Cardiac atrium fibroblast (primary cell): ENCODE results near the gene OR5I1. TPM values are rescaled to one million over a fixed set of nuclear protein-coding genes. Genes with fewer than 3 reads are reported as not detected.

ENCODE experiments used
- total RNA-seq: library from RNA; depleted of rRNA; stranded (reverse); fragments of >200 nt; gene quantifications from 2 replicates; pipeline ENCODE4 v1.2.3, GENCODE V29; 2015

Gene OR5I1
- total RNA-seq: not detected in 2 replicates

GRCh38 chr11:55936300-55936699 is at the start of gene OR5I1:
Gene OR5I1, minus strand, starts transcription at chr11:55936400. Its CDS starts 0 bp downstream, at chr11:55936400.

DNA sequence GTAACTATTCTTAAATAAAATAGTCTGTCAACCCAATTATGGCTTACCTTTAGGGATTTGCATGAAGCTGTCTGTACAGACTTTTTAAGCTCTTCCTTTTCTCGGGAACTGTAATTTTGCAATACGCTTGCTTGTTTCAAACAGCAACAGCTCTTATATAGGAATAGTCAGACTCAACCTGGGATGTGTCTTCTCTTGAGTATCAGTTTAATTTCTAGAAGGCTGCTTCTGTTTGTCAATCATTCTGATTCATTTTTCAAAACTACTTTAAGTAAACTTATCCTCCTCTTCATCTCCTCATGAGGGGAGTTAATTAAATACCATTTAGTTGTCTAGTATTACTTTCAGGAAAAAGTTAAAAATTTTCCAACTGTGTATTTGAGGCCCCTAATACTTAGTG is 33.6 kb upstream of the OR5I1 start, which contains the start of gene OR10AG1:
Gene OR10AG1 (minus strand): TSS at position 101 of the 400 bp plus-strand sequence. CDS start 38 bp downstream, at position 63.

DNA sequence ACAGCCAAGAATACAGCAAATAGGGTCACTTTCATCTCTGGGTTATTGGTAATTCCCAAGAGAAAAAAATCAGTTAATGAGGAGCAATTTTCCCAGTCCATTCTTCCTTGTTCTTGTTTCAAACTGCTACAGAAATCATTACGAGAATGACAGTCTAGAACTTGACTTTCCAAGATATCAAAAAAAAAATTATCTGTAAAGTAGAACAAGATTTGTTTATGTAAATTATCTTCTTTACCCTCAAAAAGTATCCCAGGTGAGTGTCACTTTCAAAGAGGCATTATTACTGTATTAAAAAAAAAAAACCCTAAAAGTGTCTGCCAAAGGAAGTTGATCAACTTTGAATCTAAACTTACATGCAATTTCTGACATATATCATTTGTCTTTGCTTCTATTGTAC is 21.7 kb downstream of the OR5I1 start, which contains the start of gene OR5W2:
Gene OR5W2 (minus strand): TSS at position 101 of the 400 bp plus-strand sequence. CDS start 0 bp downstream, at position 101.

Other genes with a start within 250 kb of the OR5I1 start
- gene OR5D13, start 163.0 kb downstream of the OR5I1 start, total RNA-seq: not detected in 2 replicates
- gene OR5D14, start 140.8 kb downstream of the OR5I1 start, total RNA-seq: not detected in 2 replicates
- not detected in 2 replicates for gene OR5L1, start 125.0 kb downstream of the OR5I1 start, total RNA-seq
- gene OR5D18, start 116.8 kb downstream of the OR5I1 start, total RNA-seq: not detected in 2 replicates
- gene OR5L2, start 109.2 kb downstream of the OR5I1 start, total RNA-seq: not detected in 2 replicates
- not detected in 2 replicates for gene OR5D16, start 97.6 kb downstream of the OR5I1 start, total RNA-seq
- gene TRIM51, start 53.1 kb downstream of the OR5I1 start, total RNA-seq: not detected in 2 replicates
- not detected in 2 replicates for gene OR5W2, start 21.8 kb downstream of the OR5I1 start, total RNA-seq
- gene OR10AG1, start 33.5 kb upstream of the OR5I1 start, total RNA-seq: not detected in 2 replicates
- gene OR5F1, start 58.2 kb upstream of the OR5I1 start, total RNA-seq: not detected in 2 replicates
- not detected in 2 replicates for gene OR5AS1, start 91.3 kb upstream of the OR5I1 start, total RNA-seq
- not detected in 2 replicates for gene OR8I2, start 156.9 kb upstream of the OR5I1 start, total RNA-seq
- not detected in 2 replicates for gene OR8H2, start 167.3 kb upstream of the OR5I1 start, total RNA-seq
- gene OR8H3, start 186.0 kb upstream of the OR5I1 start, total RNA-seq: not detected in 2 replicates
- gene OR8J3, start 203.8 kb upstream of the OR5I1 start, total RNA-seq: not detected in 2 replicates
- not detected in 2 replicates for gene OR8K5, start 223.9 kb upstream of the OR5I1 start, total RNA-seq
- gene OR5J2, start 240.2 kb upstream of the OR5I1 start, total RNA-seq: not detected in 2 replicates